DND-41 (cell line): ENCODE results near the gene TMEM33.

Experiments
- EZH2 ChIP-seq: IDR thresholded peaks from 3 replicates; pipeline ENCODE4 v1.6.1; 2012; ENCODE audit warnings: borderline replicate concordance, low read depth, mild to moderate bottlenecking, moderate library complexity, low read length, inconsistent platforms; ENCODE audit not compliant: severe bottlenecking
- TF ChIP-seq, protein P1 (sequence below): IDR thresholded peaks from 2 replicates; pipeline ENCODE4 v1.5.1; 2012; ENCODE audit warnings: borderline replicate concordance, low read length, moderate library complexity, mild to moderate bottlenecking; ENCODE audit not compliant: poor library complexity, severe bottlenecking; ENCODE audit errors: extremely low read depth

DNA sequence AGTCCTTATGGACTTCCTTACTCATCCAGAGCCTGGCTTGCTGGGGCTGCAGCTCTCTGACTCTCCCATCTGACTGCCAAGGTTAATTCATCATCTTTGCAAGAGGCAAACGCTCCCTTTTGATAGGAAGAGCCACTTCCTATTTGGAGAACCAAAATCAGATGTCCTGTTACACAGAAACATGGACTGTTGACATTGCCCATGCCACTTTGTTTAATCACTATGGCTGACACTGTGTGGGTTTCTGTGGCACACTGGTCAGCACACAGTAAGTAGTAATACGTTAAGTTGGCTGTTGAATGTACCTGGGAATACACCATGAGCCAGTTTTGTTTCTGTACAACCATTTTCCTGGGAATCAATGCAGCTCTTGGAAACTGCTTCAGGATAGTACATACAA is 45.1 kb upstream of the TMEM33 start:
- TF ChIP-seq, protein P1, sequence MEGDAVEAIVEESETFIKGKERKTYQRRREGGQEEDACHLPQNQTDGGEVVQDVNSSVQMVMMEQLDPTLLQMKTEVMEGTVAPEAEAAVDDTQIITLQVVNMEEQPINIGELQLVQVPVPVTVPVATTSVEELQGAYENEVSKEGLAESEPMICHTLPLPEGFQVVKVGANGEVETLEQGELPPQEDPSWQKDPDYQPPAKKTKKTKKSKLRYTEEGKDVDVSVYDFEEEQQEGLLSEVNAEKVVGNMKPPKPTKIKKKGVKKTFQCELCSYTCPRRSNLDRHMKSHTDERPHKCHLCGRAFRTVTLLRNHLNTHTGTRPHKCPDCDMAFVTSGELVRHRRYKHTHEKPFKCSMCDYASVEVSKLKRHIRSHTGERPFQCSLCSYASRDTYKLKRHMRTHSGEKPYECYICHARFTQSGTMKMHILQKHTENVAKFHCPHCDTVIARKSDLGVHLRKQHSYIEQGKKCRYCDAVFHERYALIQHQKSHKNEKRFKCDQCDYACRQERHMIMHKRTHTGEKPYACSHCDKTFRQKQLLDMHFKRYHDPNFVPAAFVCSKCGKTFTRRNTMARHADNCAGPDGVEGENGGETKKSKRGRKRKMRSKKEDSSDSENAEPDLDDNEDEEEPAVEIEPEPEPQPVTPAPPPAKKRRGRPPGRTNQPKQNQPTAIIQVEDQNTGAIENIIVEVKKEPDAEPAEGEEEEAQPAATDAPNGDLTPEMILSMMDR, result no peak
- no peak for TF ChIP-seq EZH2
